Gastrocnemius medialis (tissue), 4 donors: Measurements from ENCODE around the gene BARHL2. TPM values are rescaled to one million over a fixed set of nuclear protein-coding genes. Genes with fewer than 3 reads are reported as not detected.

Experiments used
- ATAC-seq, 2 donors: fragments of 150-250 bp; one replicate each; pipeline ENCODE4 v1.9.1; 2016
- DNase-seq, 2 donors: peaks; one replicate each; pipeline ENCODE4 v3.0.0-alpha.2; 2019
- H3K27ac ChIP-seq, 4 donors: fragments of 200-600 bp; sonication (generic); 1 replicate in 1 of 4; 2 replicates in 3 of 4; pipeline ENCODE4 v1.5.1; 2016 to 2018; ENCODE audit warnings: mild to moderate bottlenecking in 2 of 4, moderate library complexity in 1 of 4
- H3K27me3 ChIP-seq, 3 donors: fragments of 200-600 bp; sonication (generic) in 2 of 3; 1 replicate in 1 of 3; 2 replicates in 2 of 3; pipeline versions ENCODE4 v1.5.1 to v1.6.0; 2016 to 2019; ENCODE audit warnings: mild to moderate bottlenecking in 1 of 3, moderate library complexity in 1 of 3
- H3K36me3 ChIP-seq, 2 donors: fragments of 200-600 bp; sonication (generic) in 1 of 2; one replicate each; pipeline ENCODE4 v1.5.1; 2017 to 2018
- H3K4me1 ChIP-seq, 2 donors: fragments of 200-600 bp; sonication (generic) in 1 of 2; one replicate each; pipeline ENCODE4 v1.5.1; 2016 to 2017; ENCODE audit warnings: mild to moderate bottlenecking in 2 of 2
- H3K4me3 ChIP-seq, 4 donors: fragments of 200-600 bp; sonication (generic) in 3 of 4; 1 replicate in 1 of 4; 2 replicates in 3 of 4; pipeline ENCODE4 v1.5.1; 2016 to 2019; ENCODE audit warnings: mild to moderate bottlenecking in 2 of 4
- H3K9me3 ChIP-seq, 3 donors: fragments of 200-600 bp; sonication (generic) in 2 of 3; 1 replicate in 1 of 3; 2 replicates in 2 of 3; pipeline ENCODE4 v1.5.1; 2016 to 2019
- CTCF ChIP-seq, 5 experiments: fragments of 450-650 bp in 3 of 5; fragments of 200-600 bp in 2 of 5; sonication (generic) in 2 of 5; IDR thresholded peaks in 4 of 5; conservative IDR thresholded peaks in 1 of 5; 1 replicate in 4 of 5; 2 replicates in 1 of 5; pipeline ENCODE4 v1.5.1; 2016 to 2019; ENCODE audit warnings: antibody characterized with exemption in 5 of 5, mild to moderate bottlenecking in 3 of 5, moderate library complexity in 3 of 5
- POLR2A ChIP-seq, 2 donors: fragments of 450-650 bp; IDR thresholded peaks; one replicate each; pipeline ENCODE4 v1.6.1; 2017; ENCODE audit warnings: antibody characterized with exemption in 2 of 2, mild to moderate bottlenecking in 2 of 2, moderate library complexity in 2 of 2
- in situ Hi-C, 4 donors: fragments of 200-750 bp; cut with MboI; loops; one replicate each; pipeline versions ENCODE4 v1.15.0 to v1.8.0; 2017; ENCODE audit warnings: low sequenced_read_pairs in 4 of 4
- intact Hi-C: fragments of 100-400 bp; cut with DNase I; formaldehyde crosslinking; loops from one replicate; pipeline ENCODE4 v1.15.1; 2023; ENCODE audit warnings: low total_unique reads
- total RNA-seq, 4 donors: library from RNA; depleted of rRNA; stranded (reverse); fragments of >200 nt; gene quantifications; one replicate each; pipeline versions ENCODE4 v1.1.0 to v1.2.3, GENCODE V29; 2016

BARHL2 gene
- total RNA-seq, 4 donors from 2014 or later = not detected

DNA sequence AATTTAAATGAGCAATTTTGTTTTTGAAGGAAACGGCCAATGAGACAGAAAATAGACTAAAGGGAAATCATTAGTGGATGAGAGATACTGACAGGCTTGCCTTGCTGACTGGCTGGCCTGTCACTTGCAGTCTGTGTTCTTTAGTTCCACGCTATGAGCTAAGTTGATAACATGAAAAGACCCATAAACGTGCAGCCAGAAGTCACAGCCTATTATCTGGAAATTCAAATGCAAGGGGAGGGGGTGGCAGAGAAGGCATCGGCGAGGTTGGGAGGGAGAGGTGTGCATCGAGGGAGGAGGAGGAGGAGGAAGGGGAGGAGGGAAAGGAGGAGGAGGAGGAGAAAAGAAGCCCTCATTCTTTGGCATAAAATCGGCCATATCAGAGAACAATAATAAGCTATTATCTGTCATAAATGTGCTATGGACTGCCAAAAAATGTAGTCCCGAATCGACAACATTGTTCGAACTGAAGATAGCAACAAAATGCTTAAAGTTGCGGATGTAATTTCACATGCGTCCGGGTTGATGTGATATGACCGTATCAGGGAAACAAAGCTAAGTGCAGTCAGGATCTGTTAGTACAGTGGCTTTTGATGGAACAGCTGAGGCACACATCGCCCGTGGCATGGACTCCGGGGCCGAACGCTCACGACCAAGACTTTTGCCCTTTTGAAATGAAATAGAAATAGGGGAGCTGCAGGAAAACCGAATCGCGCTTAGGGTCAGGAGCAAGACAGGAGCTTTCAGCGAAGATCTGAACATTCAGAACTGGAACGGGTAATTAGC, 11.6 kb upstream of the BARHL2 start:
- intact Hi-C loops (no loop called here), in situ Hi-C loops (loop anchor here in 1 of 4 donors (10.0 kb wide), 1 partner anchor 236 kb away; no protein-coding TSS in a partner anchor)
- Histone ChIP-seq H3K36me3 (no peaks in the 10 kb centered on the region), H3K27me3 (peaks cover 93 to 100% (median 96%) of the 10 kb centered on the region in 3 donors), H3K9me3 (no peaks in the 10 kb centered on the region), H3K4me3 (no peak overlapping the region), H3K4me1 (peaks cover 24 to 27% of the 10 kb centered on the region in 2 donors), H3K27ac (no peak overlapping the region)
- ATAC-seq (no peak), DNase-seq (no peak)
- no peak for TF ChIP-seq POLR2A (IDR thresholded peaks at IDR 0.05)
- no peak for TF ChIP-seq CTCF (IDR thresholded peaks at IDR 0.05 in 4 of 5, conservative IDR thresholded peaks at IDR 0.05 in 1 of 5)

- intact Hi-C loops = no loop called here
- no peaks in the 10 kb centered on the region for H3K36me3 ChIP-seq
- no peak overlapping the region for H3K27ac ChIP-seq
- no peak overlapping the region for H3K4me3 ChIP-seq
- H3K4me1 ChIP-seq = peaks cover 27% of the 10 kb centered on the region in 2 donors
- H3K9me3 ChIP-seq = no peaks in the 10 kb centered on the region
- DNase-seq (no peak), ATAC-seq (no peak)
- in situ Hi-C loops = loop anchor here in 1 of 4 donors (10.0 kb wide), 1 partner anchor 237 kb away; no protein-coding TSS in a partner anchor
- H3K27me3 ChIP-seq = peaks cover 98 to 100% (median 100%) of the 10 kb centered on the region in 3 donors
- no peak for TF ChIP-seq POLR2A (IDR thresholded peaks at IDR 0.05)
- TF ChIP-seq CTCF (IDR thresholded peaks at IDR 0.05 in 4 of 5, conservative IDR thresholded peaks at IDR 0.05 in 1 of 5) = no peak
Measured at GRCh38 chr1:90727917-90728501, 10.9 kb upstream of the BARHL2 start.

DNA sequence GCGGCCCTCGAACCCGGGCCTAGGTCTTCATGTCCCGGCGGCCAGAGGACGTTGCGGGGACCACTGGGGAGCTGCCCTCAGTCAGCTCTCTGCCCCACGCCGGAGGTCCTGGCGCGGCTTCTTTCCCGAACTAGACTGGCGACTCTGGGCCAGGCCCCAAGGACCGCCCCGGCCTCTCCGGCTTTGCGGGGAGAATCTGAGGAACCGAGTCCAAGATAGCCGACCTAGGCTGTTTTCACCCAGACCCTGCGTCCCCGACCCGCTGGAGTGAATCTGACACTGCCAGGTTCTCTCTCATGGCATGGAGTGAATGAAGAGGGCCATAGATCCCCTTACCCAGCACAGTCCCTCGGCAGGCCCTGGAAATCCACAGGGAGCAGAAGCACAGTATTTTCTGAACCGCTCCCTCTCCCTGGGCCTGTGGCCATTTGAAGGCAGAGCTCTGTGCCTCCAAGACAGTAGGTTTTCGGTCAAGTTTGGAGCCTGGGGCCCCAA, 9.9 kb upstream of the BARHL2 start:
- H3K4me1 ChIP-seq = peaks cover 27% of the 10 kb centered on the region in 2 donors
- in situ Hi-C loops = loop anchor here in 1 of 4 donors (10.0 kb wide), 1 partner anchor 238 kb away; no protein-coding TSS in a partner anchor
- no peaks in the 10 kb centered on the region for H3K36me3 ChIP-seq
- peaks cover 100% of the 10 kb centered on the region in 3 donors for H3K27me3 ChIP-seq
- no peak for DNase-seq
- intact Hi-C loops = no loop called here
- H3K4me3 ChIP-seq = peak overlapping the region in 1 of 4 donors; percentile 13
- no peak overlapping the region for H3K27ac ChIP-seq
- no peak for ATAC-seq
- TF ChIP-seq CTCF (IDR thresholded peaks at IDR 0.05 in 4 of 5, conservative IDR thresholded peaks at IDR 0.05 in 1 of 5) (no peak), POLR2A (IDR thresholded peaks at IDR 0.05) (no peak)
- H3K9me3 ChIP-seq = no peaks in the 10 kb centered on the region

GRCh38 chr1:90726425-90726985, 9.4 kb upstream of the BARHL2 start:
- no peaks in the 10 kb centered on the region for H3K36me3 ChIP-seq
- ATAC-seq (no peak), DNase-seq (no peak)
- TF ChIP-seq CTCF (IDR thresholded peaks at IDR 0.05 in 4 of 5, conservative IDR thresholded peaks at IDR 0.05 in 1 of 5) (no peak), POLR2A (IDR thresholded peaks at IDR 0.05) (no peak)
- H3K4me3 ChIP-seq = peak overlapping the region in 2 of 4 donors; percentile 36 to 58
- intact Hi-C loops = no loop called here
- H3K4me1 ChIP-seq = peaks cover 27% of the 10 kb centered on the region in 2 donors
- H3K27me3 ChIP-seq = peaks cover 100% of the 10 kb centered on the region in 3 donors
- H3K9me3 ChIP-seq = no peaks in the 10 kb centered on the region
- in situ Hi-C loops = loop anchor here in 1 of 4 donors (10.0 kb wide), 1 partner anchor 238 kb away; no protein-coding TSS in a partner anchor
- H3K27ac ChIP-seq = no peak overlapping the region
